C1 segment of cervical spinal cord (tissue), 14 donors: Measurements from ENCODE around the gene ADAMTSL5.
A peak's percentile ranks its signal among the peaks of the same experiment; 100 is the strongest.
"Not testable (repeated sequence)": the region's sequence is repeated elsewhere in the genome, so short reads cannot be mapped to it uniquely, and the experiment has no call there.

Experiments
- DNase-seq, 14 donors: peaks; one replicate each; lab custom pipeline; 2025; lab: John Stamatoyannopoulos, UW

Gene ADAMTSL5

GRCh38 chr19:1529430-1529816, 16.6 kb upstream of the ADAMTSL5 start:
- no peak for DNase-seq

- DNase-seq = no peak
Observed at GRCh38 chr19:1528596-1529429, 16.0 kb upstream of the ADAMTSL5 start.

DNA sequence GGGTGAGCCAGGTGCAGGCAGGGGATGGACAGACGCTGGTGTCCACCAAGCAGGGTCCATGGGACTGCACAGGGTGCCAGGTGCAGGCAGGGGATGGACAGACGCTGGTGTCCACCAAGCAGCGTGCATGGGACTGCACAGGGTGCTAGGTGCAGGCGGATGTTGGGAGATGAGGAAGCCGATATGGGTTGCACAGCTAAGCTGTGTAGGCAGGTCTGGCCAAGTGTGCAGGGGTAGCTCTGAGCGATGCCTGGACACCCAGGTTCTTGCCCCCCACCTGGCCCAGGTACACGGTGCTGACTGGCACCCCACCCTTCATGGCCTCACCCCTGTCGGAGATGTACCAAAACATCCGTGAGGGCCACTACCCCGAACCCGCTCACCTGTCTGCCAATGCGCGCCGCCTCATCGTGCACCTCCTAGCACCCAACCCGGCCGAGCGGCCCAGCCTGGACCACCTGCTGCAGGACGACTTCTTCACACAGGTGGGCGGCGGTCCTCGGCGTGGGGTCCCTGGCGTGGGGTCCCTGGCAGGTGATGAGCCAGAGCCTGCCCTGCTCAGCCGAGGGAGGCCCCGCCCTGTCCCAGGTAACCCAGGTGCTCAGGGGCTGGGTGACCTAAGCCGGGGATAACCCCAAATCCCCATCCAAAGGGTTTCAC, 15.0 kb upstream of the ADAMTSL5 start:
- no peak for DNase-seq

- DNase-seq = no peak
Observed at GRCh38 chr19:1526979-1527649, 14.3 kb upstream of the ADAMTSL5 start.

- no peak for DNase-seq
Observed at GRCh38 chr19:1526066-1526778, 13.4 kb upstream of the ADAMTSL5 start.

DNA sequence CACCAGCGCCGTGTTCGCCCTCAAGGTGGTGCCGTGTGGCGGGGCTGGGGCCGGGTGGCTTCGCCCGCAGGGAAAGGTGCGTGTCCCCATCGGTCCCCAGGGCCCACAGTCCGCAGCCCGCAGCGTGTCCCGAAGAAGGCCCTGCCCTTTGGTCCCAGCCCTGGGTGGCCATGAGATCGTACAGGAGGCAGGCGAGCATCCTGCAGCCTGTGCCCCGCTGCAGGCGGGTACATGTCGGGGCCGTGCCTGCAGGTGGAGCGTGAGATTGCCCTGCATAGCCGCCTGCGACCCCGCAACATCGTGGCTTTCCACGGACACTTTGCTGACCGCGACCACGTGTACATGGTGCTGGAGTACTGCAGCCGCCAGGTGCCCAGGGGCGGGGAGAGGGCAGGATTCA, 12.5 kb upstream of the ADAMTSL5 start:
- DNase-seq = peak in 1 of 14 donors; percentile 31

- DNase-seq = no peak
Observed at GRCh38 chr19:1524972-1525325, 12.1 kb upstream of the ADAMTSL5 start.

- no peak for DNase-seq
Observed at GRCh38 chr19:1524287-1524971, 11.6 kb upstream of the ADAMTSL5 start.

GRCh38 chr19:1523412-1524286, 10.8 kb upstream of the ADAMTSL5 start, which contains the start of gene PLK5:
PLK5 (plus strand) TSS chr19:1524077; CDS start chr19:1526997, 2,920 bp downstream.
- DNase-seq = peak in 1 of 14 donors; percentile 20

- peak in 1 of 14 donors; percentile 79 for DNase-seq
Observed at GRCh38 chr19:1522838-1523237, 10.0 kb upstream of the ADAMTSL5 start.

- DNase-seq = no peak
Observed at GRCh38 chr19:1522061-1522460, 9.2 kb upstream of the ADAMTSL5 start.

GRCh38 chr19:1521636-1522035, 8.8 kb upstream of the ADAMTSL5 start:
- DNase-seq = peak in 11 of 14 donors; percentile 4 to 88 (median 53)

GRCh38 chr19:1520203-1520780, 7.5 kb upstream of the ADAMTSL5 start:
- DNase-seq = no peak

DNA sequence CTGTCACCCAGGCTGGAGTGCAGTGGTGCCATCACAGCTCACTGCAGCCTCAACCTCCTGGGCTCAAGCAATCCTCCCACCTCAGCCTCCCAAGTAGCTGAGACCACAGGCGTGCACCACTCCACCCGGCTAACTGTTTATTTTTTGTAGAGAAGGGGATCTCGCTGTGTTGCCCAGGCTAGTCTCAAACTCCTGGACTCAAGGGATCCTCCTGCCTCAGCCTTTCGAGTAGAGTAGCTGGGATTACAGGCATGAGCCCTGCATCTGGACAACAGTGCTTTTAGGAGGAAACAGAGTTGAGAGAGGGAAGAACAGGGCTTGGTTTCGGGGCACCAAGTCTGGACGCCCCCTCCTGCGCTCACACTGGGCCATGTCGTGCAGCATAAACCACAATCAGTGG, 7.0 kb upstream of the ADAMTSL5 start:
- not testable (repeated sequence) for DNase-seq

DNA sequence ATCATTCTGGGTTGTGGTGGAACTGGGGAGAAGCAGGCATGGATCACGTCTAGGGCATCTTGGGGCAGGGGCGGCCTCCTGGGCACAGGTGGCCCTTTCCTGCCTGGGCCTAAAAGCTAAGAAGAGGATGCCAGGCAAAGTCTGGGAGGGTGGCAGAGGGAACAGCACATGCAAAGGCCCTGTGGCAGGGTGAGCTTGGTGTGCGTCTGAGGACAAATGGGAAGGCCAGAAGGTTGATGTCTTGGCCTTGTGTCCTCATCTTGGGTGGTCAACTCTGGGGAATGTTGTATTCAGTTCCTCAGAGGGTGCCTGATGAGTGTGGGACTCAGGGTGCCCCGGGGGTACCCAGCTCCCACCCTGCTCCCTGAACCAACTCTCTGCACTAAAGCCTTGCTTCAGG, 5.7 kb upstream of the ADAMTSL5 start:
- DNase-seq = no peak

DNA sequence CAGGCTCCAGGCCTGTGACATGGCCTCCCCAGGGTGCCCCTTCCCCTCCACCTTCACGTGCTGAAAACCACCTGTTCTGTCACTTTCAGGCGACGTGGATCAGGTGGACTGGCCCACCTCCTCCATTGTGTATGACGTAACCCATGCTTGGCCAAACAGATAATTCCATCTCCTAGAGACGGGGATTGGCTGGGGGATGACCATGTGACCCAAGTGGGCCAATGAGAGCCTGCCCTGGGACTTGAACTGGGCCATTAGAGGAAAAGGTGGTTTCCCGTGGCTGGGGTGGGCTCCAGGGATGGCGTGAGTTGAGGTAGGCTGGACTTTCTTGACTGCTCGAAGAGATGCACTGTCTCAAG, 3.6 kb upstream of the ADAMTSL5 start:
- no peak for DNase-seq

- no peak for DNase-seq
Observed at GRCh38 chr19:1514986-1515721, 2.3 kb upstream of the ADAMTSL5 start.

GRCh38 chr19:1514295-1514661, 1.5 kb upstream of the ADAMTSL5 start:
- no peak for DNase-seq
